BE2C (cell line): Measurements from ENCODE around the gene MRPS35.

Experiments used
- DNase-seq: peaks from one replicate; pipeline ENCODE4 v3.0.0-alpha.2; 2020
- H3K27me3 ChIP-seq: fragments of 250-450 bp; sonication (Bioruptor Pico); 2 replicates; pipeline ENCODE4 v1.5.1; 2020; ENCODE audit warnings: mild to moderate bottlenecking
- H3K36me3 ChIP-seq: fragments of 250-450 bp; sonication (Bioruptor Pico); 2 replicates; pipeline ENCODE4 v1.5.1; 2020; ENCODE audit warnings: mild to moderate bottlenecking
- H3K4me1 ChIP-seq: fragments of 250-450 bp; sonication (Bioruptor Pico); 2 replicates; pipeline ENCODE4 v1.5.1; 2020
- H3K4me3 ChIP-seq: 2 replicates; pipeline ENCODE4 v1.5.1; 2011; ENCODE audit warnings: low read depth, low read length
- H3K9me3 ChIP-seq: fragments of 250-450 bp; sonication (Bioruptor Pico); 2 replicates; pipeline ENCODE4 v1.5.1; 2020
- TF ChIP-seq, protein P1 (sequence below): IDR thresholded peaks from 2 replicates; pipeline ENCODE4 v1.5.1; 2012; ENCODE audit warnings: mild to moderate bottlenecking, low read depth, low read length

The MRPS35 gene

GRCh38 chr12:27696864-27697564 lies 13.6 kb upstream of the MRPS35 start:
- H3K27me3 ChIP-seq: no peaks in the 10 kb centered on the region
- no peak overlapping the region for H3K4me3 ChIP-seq
- peaks cover 5% of the 10 kb centered on the region; the same call in 1 of the 2 replicates for H3K36me3 ChIP-seq
- TF ChIP-seq, protein P1, sequence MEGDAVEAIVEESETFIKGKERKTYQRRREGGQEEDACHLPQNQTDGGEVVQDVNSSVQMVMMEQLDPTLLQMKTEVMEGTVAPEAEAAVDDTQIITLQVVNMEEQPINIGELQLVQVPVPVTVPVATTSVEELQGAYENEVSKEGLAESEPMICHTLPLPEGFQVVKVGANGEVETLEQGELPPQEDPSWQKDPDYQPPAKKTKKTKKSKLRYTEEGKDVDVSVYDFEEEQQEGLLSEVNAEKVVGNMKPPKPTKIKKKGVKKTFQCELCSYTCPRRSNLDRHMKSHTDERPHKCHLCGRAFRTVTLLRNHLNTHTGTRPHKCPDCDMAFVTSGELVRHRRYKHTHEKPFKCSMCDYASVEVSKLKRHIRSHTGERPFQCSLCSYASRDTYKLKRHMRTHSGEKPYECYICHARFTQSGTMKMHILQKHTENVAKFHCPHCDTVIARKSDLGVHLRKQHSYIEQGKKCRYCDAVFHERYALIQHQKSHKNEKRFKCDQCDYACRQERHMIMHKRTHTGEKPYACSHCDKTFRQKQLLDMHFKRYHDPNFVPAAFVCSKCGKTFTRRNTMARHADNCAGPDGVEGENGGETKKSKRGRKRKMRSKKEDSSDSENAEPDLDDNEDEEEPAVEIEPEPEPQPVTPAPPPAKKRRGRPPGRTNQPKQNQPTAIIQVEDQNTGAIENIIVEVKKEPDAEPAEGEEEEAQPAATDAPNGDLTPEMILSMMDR: no peak
- DNase-seq: peak; percentile 20
- no peaks in the 10 kb centered on the region for H3K4me1 ChIP-seq
- no peaks in the 10 kb centered on the region for H3K9me3 ChIP-seq

DNA sequence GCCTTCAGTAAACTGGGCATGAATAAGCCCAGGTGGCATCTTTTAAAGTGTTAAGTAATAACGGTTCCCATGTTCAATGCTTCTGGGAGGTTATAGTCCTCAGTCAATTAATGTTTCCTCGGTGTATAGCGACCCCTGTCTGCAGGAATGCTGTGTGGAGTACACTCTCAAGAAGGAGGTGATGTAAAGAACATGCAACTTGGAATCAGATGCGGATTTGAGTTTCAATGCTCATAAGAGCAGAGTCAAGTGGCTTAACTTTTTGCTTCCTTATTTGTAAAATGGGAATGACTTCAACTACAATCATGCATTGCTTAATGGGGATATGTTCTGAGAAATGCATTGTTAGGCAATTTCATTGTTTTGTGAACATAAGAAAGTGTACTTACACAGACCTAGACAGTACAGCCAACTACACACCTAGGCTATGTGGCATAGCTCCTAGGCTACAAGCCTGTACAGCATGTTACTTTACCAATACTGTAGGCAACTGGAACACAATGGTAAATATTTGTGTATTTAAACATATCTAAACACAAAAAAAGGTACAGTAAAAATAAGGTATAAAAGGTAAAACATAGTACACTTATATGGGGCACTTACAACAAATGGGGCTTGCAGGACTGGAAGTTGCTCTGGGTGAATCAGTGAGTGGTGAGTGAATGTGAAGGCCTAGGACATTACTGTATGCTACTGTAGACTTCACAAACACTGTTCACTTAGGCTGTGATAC lies 6.7 kb upstream of the MRPS35 start:
- Histone ChIP-seq H3K4me1 (no peaks in the 10 kb centered on the region), H3K4me3 (no peak overlapping the region), H3K27me3 (no peaks in the 10 kb centered on the region; the same call in 1 of the 2 replicates), H3K36me3 (no peaks in the 10 kb centered on the region), H3K9me3 (no peaks in the 10 kb centered on the region)
- TF ChIP-seq, protein P1: peak; percentile 96
- peak; percentile 80 for DNase-seq

DNA sequence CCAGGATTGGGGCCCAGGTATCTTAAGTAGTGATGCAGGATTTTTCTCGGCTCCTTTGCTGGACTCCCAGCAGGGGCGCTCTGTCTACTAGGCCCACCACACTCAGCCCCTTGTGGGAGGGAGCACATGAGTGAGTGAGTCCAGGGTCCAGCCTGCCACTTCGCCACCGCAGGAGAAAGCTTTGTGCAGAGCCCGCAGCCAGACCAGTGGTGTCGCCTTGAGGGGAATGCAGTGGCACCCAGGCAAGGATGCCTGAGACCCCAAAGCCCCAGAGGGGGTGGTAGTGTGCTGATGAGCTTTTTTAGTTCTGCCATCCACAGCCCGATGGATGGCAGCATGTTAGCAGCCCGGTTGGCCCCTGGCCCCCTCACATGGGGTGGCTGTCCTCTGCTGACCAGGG lies 5.4 kb upstream of the MRPS35 start:
- no peaks in the 10 kb centered on the region; the same call in 1 of the 2 replicates for H3K4me1 ChIP-seq
- no peaks in the 10 kb centered on the region for H3K9me3 ChIP-seq
- TF ChIP-seq, protein P1: peak; percentile 37
- no peak overlapping the region for H3K4me3 ChIP-seq
- no peaks in the 10 kb centered on the region; the same call in 1 of the 2 replicates for H3K27me3 ChIP-seq
- peak; percentile 19 for DNase-seq
- H3K36me3 ChIP-seq: no peaks in the 10 kb centered on the region

GRCh38 chr12:27707216-27707615 lies 3.4 kb upstream of the MRPS35 start:
- Histone ChIP-seq H3K9me3 (no peaks in the 10 kb centered on the region), H3K27me3 (no peaks in the 10 kb centered on the region; the same call in 1 of the 2 replicates), H3K4me3 (no peak overlapping the region), H3K36me3 (no peaks in the 10 kb centered on the region), H3K4me1 (no peaks in the 10 kb centered on the region; the same call in 1 of the 2 replicates)
- DNase-seq: no peak
- TF ChIP-seq, protein P1: no peak

DNA sequence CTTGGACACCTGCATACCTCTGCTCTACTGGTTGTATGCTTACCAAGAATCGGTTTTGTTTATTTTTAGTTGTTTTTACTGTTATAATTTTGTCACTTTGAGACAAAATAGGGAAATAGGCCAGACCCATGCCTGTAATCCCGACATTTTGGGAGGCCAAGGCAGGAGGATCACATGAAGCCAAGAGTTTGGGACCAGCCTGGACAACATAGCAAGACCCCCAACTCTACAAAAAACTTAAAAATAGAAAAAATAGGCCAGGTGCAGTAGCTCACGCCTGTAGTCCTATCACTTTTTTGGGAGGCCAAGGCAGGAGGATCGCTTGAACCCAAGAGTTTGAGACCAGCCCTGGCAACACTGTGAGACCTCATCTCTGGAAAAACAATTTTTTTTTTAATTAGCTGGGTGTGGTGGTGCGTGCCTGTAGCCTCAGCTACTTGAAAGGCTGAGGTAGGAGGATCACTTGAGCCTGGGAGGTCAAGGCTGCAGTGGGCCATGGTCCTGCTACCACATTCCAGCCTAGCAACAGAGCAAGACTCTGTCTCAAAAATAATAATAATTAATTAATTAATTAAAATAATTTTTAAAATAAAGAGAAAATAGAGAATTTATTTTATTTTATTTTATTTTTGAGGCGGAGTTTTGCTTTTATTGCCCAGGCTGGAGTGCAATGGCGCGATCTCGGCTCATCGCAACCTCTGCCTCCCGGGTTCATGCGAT lies 1.3 kb upstream of the MRPS35 start:
- TF ChIP-seq, protein P1: no peak
- Histone ChIP-seq H3K4me3 (peak overlapping the region; percentile 100), H3K9me3 (no peaks in the 10 kb centered on the region)

More for the DNA sequence above, 1.3 kb upstream of the MRPS35 start:
- no peak for DNase-seq
- Histone ChIP-seq H3K36me3 (peaks cover 5% of the 10 kb centered on the region), H3K27me3 (no peaks in the 10 kb centered on the region), H3K4me1 (no peaks in the 10 kb centered on the region; the same call in 1 of the 2 replicates)
